GM10248 (cell line): ENCODE results near the gene ZNF750.

Source experiments
- CTCF ChIA-PET: fragments of 300-600 bp; sonication (Branson Sonifier 250); formaldehyde crosslinking; extraction: SDS; loops from one replicate; lab custom pipeline; 2021; ENCODE audit warnings: antibody characterized with exemption; lab: Yijun Ruan, JAX
- POLR2A ChIA-PET: fragments of 350-650 bp; sonication (Branson Sonifier 250); formaldehyde crosslinking; extraction: SDS; loops from one replicate; lab custom pipeline; 2020; ENCODE audit warnings: antibody characterized with exemption; lab: Yijun Ruan, JAX
- DNase-seq: peaks from one replicate; pipeline ENCODE4 v3.0.0; 2012; ENCODE audit errors: extremely low spot score
- TF ChIP-seq, protein P1 (sequence below): IDR thresholded peaks from 2 replicates; pipeline ENCODE4 v1.5.1; 2012; ENCODE audit warnings: mild to moderate bottlenecking, low read depth; ENCODE audit errors: extremely low read depth, missing control alignments, control extremely low read depth

The ZNF750 gene

DNA sequence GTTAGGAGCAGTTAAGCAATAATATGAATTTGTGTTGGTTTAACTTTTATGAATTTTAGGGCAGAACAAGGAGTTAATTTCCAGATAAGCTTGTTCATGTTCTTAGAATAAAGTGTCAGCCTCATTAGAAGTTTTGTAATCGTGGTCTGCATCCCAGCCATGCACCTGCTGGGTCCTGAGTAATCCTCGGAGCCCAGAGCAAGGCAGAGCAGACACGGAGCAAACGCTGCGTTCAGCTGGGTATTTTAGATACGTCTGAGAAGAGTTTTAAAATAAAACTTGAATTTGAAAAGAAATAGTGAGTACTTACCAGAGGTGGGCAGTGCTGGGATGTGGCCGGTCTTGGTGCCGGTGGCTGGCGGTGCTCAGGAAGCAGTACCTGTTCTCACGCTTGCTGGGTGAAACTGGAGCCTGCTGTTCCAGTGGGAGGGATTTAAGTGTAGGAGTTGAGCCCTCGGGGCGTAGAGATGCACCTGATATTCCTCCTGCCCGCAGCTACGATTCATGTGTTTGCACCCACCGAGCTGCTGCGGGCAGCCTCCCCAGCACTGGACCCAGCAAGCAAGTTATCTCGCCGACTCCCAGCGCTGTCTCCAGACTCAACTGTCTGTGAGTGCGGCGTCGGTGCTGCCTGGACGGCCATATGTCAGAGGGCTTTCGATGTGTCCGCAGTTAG, at the start of gene ZNF750:
TSS of gene ZNF750 (minus strand) at position 406 of the 676 bp plus-strand sequence. CDS start 7,568 bp downstream, outside the sequence.
- TF ChIP-seq, protein P1, sequence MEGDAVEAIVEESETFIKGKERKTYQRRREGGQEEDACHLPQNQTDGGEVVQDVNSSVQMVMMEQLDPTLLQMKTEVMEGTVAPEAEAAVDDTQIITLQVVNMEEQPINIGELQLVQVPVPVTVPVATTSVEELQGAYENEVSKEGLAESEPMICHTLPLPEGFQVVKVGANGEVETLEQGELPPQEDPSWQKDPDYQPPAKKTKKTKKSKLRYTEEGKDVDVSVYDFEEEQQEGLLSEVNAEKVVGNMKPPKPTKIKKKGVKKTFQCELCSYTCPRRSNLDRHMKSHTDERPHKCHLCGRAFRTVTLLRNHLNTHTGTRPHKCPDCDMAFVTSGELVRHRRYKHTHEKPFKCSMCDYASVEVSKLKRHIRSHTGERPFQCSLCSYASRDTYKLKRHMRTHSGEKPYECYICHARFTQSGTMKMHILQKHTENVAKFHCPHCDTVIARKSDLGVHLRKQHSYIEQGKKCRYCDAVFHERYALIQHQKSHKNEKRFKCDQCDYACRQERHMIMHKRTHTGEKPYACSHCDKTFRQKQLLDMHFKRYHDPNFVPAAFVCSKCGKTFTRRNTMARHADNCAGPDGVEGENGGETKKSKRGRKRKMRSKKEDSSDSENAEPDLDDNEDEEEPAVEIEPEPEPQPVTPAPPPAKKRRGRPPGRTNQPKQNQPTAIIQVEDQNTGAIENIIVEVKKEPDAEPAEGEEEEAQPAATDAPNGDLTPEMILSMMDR = no peak
- ChIA-PET CTCF (interaction anchor here (0.9 to 2.4 kb wide), 3 partner anchors 11 to 58 kb away, joined by 3 to 7 read pairs (median 4); no protein-coding TSS in a partner anchor), POLR2A (no interaction called here)
- DNase-seq = no peak

DNA sequence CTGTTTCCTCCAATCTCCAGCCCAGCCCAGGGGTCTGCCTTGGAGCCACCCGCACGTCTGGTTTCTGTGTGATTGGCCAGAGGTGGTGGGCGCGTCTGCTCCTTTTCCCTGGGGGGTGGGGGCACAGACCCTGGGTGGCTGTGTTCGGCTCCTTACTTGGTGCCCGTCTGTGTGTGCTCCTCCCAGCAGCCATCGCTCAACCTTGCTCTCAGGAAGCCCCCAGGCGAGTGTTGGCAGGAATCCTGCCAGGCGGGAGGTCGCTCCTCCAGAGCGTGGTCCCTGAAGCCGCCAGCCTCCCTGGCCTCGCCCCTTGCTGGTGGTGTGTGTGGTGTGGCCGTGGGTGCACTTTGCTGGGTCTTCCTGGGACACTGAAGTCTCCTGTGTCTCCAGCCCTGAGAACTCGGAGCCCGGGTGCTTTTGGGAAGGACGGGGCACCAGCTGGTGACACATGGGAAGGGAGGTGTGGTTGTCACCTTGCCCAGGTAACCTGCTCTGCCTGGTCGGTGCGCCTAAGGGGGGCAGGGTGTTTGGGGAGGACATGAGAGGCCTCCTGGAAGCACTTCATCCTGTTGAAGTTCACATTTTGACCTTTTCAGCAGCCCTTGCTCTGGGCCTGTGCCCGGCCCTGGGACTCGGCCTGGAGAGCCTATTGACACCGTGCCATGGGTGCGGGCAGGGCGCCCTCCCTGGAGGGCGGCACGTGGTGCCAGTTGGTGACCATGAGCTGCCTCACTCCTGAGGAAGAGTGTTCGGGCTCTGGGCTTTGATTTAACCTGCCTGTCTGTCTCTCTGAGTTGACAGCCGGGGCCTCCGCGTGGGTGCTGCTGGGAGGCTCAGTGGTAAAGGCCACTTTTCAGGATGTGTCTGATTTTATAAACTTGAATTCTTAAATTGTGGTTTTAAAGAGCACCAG, 49.0 kb upstream of the ZNF750 start:
- TF ChIP-seq, protein P1 = no peak
- CTCF ChIA-PET = interaction anchor here (1.9 kb wide), 1 partner anchor 25 kb away, joined by 5 read pairs; no protein-coding TSS in a partner anchor
- POLR2A ChIA-PET = no interaction called here
- DNase-seq = no peak

DNA sequence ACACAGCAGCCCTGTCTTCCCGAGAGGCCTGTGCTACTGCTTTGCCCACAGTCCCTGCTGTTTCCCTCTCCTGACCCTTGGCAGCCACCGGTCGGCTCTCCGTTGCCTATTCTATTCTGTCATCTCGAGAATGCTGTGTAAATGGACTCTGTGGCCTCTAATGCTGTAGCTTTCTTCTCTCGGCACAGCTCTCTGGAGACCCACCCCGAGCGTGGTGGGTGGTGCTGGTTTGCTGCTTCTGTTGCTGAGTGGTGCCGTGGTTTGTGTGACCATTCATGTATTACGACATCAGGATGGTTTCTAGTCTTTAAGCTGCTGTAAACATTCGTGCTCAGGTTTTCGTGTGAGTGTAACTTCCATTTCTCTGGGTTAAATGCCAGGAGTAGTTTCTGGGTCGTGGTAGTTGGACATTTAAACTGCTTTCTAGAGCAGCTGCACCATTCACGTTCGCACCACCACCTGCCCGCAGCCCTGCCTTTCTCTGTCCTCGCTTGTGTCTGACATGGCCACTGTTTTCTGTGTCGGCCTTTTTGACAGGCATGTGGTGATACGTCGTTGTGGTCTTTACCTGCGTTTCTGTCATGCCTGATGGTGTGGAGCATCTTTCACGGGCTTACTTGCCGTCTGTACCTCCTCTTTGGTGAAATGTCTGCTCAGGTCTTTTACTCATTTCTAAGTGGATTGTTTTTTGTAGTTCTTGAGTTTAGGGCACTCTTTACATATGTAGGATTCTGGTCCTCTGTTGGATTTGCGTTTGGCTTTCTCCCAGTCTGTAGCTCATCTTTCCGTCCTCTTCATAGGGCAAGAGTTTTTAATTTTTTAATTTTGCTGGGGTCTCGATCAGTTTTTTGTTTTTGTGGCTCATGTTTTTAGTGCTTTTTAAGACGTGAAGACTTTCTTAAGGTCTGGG, 47.7 kb upstream of the ZNF750 start:
- no peak for DNase-seq
- POLR2A ChIA-PET = no interaction called here
- CTCF ChIA-PET = interaction anchor here (0.6 kb wide), 1 partner anchor 9 kb away, joined by 3 read pairs; no protein-coding TSS in a partner anchor
- TF ChIP-seq, protein P1 = no peak

DNA sequence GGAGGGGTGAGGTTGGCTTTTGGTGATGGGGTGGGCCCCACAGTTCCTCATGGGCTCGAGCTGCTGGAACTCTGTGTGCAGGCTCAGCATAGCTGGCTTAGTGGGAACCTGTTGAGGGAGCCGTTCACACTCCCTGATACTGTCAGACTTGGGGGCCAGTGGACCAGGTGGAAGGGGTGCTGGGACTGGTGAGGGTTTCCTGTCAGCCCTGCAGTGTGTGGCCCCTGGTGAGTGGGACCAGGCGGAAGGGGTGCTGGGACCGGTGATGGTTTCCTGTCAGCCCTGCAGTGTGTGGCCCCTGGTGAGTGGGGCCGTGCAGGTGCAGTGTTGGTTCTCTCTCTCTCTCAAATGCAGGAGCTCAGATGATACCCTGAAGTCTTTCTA, 45.1 kb upstream of the ZNF750 start:
- DNase-seq = no peak
- ChIA-PET CTCF (interaction anchor here (0.9 to 2.7 kb wide), 6 partner anchors 12 to 103 kb away, joined by 3 to 18 read pairs (median 4); no protein-coding TSS in a partner anchor), POLR2A (interaction anchor here (1.1 kb wide), 1 partner anchor 20 kb away, joined by 3 read pairs; no protein-coding TSS in a partner anchor)
- TF ChIP-seq, protein P1 = no peak

DNA sequence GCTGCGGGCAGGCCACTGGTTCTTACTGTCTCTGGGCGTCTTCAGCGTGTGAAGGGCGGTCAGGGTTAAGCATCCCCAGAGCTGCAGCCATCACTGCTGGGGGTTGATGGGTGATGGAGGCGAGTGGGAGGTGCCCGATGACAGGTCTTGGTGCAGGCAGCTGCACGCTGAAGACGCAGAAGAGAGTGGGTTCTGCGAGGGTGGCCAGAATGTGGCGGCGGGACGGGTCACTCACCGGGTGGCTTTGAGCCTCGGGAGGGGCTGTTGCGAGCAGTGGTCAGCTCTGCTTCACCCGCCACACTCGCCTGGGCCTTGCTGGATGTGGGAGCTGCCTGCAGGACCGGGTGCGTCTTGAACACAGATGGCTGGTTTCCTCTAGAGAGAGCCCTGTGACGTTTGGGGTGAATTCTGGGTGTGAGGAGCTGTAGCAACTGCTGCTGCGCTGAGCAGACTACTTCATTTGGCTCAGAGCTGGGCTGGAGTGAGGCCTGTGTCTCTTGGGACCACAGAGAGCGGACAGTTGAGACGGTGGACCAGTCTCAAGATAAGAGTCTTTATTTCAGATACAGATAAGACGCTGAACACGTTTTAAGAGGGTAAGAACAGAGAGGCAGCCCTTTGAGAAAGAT, 44.6 kb upstream of the ZNF750 start:
- no peak for DNase-seq
- ChIA-PET POLR2A (no interaction called here), CTCF (interaction anchor here (0.9 to 2.7 kb wide), 3 partner anchors 12 to 40 kb away, joined by 3 to 18 read pairs (median 5); no protein-coding TSS in a partner anchor)
- TF ChIP-seq, protein P1 = no peak
